LoVo (cell line): ENCODE results near the gene MPPE1.

Source experiments
- DNase-seq: peaks from one replicate; pipeline ENCODE4 v3.0.0-alpha.2; 2016; ENCODE audit warnings: low spot score

Gene MPPE1

DNA sequence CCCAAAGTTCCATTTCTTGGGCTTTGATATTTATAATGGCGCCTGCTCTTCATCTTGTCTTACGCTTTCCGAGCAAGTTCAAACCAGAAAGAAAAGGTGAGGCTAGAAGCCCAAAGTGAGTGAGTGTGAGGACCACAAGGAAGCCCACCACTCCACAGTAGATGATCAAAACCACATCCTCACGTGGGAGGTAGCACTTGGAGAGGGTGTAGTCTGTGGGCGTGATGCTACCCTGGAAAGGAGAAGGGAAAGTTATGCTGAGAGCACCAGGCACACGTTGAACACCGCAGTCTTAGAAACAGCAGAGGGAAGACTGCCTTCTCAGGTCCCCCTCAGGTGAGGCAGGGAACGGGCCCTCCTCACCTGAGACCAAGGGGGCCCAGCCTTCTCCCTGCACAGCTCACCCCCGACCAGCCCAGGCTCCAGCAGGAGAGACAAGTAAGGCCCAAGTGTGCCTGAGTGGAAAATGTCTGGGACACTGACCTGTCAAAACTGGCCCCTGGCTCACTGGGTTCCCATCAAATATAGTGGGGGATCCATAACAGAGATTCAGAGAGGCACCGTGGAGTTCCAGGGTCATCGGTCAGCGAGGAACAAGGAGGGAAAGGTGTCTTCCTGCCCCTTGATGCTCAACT, 23.6 kb downstream of the MPPE1 start:
- DNase-seq: no peak

DNA sequence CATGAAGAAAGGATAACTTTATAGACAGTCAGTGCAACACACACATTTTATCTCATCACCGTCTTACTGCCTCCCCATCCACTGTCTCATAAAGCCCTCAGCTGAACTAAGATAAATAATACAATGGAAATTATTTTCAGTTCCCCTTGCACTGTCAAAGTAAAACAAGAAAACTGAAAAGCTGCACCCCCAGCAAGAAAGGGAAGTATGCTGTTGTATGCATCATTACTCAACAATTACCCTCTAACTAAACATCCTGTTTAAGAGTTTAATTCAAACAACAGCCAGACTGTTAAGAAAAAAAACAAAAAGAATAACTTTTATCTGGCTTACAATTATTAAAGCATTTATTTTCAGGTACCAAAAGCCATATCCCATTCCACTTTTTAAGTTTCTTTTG, 25.0 kb downstream of the MPPE1 start:
- DNase-seq: no peak

DNA sequence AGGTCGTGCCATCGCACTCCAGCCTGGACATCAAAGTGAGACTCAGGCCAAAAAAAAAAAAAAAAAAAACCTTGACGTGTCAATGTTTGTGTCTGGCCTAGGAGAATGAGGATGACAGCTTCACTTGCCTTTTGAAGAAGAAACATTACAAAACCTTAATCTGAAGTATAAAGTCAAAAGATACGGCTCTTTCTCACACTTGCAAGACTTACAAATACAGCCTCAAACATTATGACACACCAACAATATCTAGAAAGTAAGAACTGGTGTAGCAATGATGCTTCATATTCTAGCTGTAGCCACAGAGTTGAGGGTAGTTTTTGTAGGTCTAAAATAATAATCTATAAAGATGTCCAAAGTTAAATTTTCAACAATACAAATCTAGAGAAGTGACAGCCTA, 25.5 kb downstream of the MPPE1 start:
- DNase-seq: no peak

DNA sequence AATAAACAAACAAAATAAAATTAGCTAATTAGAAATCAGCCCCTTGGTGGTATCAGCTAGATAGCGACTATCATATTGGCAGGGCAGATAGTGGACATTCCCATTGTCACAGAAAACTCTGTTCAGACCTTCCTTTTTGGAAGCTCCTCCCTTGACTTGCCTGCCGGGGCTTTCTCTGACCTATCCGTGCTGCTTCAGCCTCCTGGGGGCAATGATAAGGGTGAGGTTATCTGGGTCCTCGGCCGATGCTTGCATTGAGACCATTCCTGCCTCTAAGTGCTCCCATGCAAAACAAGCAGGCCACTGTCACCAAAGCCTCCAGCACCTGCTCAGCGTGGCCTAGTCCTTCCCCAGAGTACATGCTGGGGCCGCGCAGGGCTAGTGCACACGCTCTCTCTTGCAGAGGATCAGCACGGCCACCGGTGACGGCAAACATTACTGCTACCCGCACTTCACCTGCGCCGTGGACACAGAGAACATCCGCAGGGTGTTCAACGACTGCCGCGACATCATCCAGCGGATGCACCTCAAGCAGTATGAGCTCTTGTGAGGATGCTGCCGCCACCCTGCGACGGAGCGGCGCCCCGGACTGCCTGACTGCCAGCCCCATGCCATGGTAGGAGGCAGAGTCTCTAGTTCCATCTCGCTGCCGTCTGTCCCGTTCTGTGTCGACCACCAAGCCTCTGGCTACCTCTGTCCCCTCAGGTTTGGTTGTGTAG, 27.4 kb downstream of the MPPE1 start:
- DNase-seq: no peak

DNA sequence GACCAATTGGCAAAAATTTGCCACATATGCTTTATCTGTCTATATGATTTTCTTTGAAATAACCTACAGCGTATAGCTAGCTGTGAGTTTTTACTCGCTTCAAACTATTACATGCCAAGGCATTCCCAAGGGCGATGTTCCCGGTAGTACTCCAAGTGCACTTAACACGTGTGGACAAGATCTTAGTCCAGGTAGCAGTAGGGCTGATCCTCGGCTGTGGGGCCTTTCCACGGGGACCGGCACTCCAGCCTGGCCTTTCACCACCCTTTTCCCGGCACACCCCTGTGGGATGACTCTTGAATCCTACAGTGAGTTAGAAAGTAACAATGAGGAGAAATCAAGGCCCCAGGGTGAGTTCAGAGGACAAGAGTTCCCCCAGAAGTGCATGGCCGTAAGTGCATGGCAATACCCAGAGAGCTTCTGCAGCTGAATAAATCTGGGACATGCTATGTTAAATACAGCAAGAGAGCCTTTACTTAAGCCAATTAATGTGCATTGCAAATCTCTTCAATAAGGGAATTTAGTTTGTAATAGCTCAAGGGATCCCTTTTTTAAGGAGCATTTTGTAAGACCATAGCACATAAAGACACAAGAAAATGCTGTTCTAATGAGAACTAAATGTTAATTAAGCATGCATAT, 30.5 kb downstream of the MPPE1 start:
- DNase-seq: no peak

DNA sequence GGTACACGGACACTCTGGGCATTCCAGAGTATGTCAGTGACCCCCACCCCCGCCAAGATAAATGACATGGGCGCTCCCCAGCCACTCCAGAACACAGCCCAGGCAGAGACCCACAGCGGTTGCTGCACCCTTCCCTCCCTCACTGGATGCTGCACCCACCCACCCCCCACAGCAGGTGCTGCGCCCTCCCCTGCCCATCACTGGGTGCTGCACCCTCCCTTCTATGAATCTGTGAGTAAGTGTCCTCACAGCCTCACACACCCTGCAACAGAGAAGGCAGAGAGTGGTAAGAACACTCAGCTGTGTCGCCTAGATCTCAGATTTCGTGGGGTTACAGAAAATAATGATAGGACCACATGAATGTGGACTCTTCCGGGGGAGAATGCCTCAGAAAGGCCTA, 33.4 kb downstream of the MPPE1 start:
- no peak for DNase-seq

DNA sequence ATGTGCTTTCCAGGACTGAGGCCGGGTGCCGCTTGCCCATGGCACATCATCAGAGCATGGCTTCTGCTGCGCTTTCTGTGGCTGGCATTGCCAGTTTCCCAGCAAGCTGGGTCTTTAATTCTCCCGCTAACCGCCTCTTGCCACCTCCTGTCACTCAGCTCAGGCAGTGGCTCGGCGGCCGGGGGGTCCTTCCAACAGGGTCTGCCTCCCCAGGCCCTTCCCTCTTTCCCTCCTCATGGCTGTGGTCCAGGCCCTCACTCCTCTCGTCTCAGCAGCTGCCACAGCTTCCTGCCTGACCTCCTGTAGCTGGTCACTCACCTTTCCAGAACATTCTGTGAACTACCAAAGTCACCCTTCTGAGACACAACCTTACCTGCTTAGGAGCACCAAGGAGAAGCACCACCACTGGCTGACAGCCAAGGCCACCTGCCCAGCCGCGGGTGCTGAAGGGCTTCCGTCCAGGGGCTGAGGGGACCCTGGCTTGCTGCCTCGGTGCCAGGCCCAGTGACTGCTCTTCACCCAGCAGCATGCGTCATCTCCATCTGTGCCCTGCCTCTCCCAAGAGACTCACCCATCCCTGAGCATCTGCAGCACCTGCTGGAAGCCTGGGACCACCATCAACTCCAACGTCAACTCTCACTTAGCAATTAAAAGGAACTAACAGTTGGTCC, 34.3 kb downstream of the MPPE1 start:
- DNase-seq: no peak

DNA sequence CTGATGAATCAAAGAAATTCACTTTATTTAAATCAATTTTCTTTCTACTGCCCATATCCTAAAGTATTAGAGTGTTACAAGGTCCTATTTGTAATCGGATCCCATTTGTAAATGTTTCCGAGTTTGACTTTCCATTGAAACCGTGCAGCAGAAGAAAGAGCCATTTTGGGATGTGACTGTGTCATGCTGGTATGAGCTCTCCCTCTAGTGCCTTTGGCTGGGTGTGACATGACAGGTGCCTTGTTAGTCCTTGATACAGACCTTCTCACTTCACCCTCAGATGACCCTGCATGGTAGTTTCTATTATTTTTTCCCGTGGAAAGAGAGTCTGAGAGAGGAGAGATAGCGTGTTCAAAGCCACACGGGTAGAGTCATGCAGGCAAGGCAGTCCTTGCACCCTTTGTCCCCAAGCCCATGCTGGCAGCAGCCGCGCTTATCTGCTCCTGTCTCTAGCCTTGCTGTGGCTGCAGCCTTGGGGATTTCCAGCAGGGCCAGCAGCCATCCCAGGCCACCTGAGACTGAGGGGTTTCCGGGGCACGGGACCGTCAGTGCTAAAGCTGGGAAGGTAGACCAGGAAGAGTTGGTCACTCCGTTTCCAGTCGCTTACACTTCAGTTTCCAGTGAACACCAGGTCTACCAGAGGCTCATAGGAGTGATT, 35.5 kb downstream of the MPPE1 start:
- peak; percentile 52 for DNase-seq

DNA sequence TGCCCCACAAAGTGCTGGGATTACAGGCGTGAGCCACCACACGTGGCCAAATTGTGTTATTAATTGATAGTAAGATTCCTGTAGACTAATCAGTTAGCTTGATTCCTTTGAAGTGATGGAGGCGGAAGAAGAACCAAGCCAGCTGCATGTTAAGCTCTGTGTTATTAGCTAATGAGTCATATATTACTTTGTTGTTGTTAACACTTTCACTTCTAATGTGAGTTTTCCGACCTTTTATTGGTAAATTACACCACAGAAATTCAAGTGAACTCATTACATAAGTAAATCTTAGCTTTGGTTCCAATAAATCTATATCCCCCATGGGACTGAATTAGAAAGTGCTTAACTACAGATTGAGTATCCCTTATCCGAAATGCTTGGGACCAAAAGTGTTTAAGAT, 36.6 kb downstream of the MPPE1 start:
- DNase-seq: no peak

DNA sequence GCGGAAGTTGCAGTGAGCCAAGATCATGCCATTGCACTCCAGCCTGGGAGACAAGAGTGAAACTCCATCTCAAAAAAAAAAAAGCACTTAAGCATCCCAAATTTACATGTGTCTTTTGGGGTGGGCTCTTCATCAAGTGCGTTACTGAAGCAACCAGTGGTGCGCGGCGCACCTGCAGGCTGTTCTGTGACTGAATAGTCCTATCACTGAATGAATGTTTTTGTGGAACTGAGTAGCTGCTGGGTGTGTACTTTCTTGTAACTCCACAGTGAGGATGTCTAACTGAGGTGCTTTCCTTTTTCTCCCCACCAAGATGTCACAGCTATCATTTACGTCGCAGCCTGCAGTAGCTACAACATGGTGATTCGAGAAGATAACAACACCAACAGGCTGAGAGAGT, 39.9 kb downstream of the MPPE1 start:
- no peak for DNase-seq

DNA sequence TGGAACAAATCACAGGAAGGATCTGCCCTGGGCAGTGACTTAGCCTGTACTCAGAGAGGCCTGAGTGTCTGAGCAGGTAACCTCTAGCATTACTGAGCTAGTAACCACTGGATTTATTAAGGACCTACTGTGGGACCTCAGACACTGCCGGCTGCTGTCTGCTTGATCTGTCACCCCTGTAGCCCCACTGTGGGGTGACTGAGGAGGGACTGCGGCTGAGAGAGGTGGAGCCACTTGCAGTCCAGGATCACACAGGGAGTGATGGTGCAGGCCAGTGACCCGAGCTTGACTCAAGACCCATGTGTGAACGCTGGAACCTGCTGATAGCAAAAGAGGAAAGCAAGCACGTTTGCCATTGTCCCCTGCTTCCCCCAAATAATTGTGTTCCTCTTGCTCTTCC, 41.4 kb downstream of the MPPE1 start:
- no peak for DNase-seq

DNA sequence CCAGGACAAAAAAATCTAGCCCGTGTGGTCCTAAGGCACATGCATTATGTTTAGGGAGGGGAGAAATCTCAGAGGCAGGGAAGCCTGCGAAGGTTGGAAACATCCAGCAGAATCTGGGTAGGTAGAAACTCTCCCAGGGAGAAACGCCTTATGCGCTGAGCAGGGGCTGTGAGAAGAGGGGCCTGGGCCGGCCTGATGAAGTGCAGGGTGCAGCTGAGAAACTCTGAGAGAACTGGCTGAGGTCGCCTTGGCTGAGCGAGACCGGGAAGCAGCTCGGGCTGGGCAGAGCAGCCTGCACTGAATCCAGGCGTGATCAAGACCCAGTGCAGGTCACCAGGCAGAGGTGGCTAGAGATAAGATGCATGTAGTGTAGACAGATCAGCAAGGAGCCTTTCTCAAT, 41.8 kb downstream of the MPPE1 start:
- no peak for DNase-seq

DNA sequence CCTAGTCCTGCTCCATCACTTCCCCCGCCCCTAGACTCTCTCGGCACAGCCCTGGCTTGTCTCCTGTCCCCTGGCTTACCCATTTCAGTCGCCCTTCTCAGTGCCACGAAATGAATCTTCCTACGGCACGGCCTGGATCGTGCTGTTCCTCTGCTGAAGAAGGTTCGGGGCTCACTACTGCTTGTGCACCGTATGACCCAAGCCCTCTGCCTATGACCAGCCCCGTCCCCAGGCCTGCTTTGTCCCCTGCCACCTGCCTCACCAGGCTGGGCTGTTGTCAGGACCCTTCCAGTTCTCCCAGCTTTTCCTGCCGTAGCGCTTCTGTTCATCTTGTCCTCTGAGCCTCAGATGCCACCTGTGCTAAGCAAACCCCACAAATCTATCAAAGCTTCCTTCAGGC, 43.0 kb downstream of the MPPE1 start:
- DNase-seq: no peak

DNA sequence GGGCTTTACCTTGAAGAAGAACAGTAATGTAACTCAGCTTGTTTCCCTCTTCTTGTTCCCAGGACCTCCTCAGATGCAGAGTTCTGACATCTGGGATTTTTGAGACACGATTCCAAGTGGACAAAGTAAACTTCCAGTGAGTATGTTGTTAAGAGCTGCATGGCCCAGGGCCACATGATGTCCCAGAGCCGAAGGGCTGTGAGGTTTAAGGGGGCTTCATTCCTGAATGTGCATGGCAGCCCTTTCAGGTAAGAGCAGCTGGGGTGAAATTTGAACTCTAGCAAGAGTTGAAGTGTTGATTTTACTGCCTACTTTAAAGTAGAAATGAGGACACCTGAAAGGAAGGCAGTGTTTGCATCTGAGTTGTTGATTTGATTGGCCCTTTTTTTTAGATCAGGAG, 43.6 kb downstream of the MPPE1 start:
- no peak for DNase-seq

DNA sequence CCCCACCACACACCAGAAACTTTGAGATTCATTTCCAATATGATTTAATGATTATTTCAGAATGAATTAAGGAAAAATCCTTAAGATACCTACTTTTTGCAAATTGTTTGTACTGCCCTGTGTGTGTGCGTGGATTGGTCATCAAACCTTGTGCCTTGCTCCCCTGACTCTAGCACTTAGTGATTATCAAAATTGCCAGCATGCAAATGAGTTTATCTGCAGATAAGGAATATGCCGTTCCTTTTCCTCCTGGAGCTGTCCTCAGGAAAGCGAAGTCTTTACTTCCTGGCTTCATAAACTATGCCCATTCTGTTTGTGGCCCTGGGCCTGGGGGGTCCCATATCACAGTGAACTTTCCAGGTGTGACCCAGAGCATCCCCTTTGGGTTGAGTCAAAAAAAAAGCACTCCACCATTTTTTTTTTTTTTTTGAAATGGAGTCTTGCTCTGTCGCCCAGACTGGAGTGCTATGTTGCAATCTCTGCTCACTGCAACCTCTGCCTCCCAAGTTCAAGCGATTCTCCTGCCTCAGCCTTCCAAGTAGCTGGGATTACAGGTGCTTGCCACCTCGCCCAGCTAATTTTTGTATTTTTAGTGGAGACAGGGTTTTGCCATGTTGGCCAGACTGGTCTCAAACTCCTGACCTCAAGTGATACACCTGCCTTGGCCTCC, 45.5 kb downstream of the MPPE1 start:
- no peak for DNase-seq

DNA sequence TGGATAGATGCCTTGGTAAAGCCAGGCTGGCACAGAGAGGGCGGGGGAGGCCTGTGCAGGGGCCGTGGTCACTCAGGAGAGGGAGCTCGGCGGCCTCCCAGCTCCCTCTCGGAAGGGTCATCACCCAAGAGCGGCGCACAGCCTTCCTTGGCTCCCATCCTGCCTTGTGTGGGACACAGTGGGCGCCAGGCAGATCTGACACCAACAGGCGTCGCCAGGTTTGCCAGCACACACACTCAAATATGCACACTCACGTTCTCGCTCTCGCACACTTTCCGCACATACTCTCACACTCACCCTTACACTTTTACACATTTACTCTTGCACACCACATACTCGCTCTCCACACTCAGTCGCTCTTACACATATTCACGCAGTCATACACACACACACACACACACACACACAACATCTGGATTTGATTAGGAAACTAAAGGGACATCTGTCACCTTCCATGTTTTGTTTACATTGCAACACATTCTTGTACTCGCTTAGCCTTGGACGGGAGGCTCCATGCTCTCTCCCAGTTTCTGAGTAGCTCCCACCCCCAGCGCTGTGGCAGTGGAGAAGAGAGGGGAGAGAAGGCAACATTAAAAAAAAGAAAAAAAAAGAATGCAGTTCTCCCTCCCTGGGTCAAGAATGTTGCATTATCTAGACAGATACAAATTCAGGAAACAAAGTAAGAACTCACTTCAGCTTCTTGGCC, 46.4 kb downstream of the MPPE1 start:
- no peak for DNase-seq

DNA sequence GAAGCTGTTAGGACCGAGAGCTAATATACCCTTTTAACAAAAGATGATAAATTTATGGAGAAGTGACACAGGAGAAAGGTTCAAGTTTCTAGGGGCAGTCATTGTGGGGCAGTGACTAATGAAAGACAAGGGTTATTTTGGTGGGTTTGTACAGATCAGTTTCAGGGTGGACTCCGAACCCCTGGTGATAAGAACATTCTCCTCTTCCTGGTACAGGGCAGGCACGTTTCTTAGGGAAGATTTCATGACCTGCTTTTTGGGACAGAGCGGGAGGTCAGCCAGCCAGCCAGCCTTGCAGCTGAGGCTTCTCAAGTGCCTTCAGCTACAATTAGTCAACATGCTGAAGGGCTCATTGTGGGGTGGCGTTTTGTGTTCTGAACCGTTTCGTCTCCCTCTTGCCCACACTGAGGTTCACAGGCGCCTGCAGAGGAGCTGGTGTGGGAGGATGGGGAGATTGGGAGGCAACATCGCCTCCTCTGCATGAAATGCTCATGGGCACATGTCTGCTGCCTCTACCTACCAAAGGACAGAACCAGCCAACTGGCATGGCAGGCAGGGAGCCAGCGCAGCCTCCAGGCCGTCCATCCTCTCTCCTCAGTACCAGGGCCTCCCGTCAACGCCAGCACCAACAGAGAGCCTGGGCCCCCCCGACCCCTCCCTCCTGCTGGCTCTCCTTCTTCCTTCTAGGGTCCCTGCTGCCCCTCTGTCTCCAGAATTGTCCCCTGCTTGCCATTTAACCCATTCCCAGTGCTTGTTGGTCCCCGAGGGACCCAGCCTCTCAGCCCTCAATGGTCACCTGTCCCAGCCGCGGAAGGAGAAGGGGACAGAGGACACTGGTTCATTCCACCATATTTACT, 47.3 kb downstream of the MPPE1 start:
- DNase-seq: no peak

DNA sequence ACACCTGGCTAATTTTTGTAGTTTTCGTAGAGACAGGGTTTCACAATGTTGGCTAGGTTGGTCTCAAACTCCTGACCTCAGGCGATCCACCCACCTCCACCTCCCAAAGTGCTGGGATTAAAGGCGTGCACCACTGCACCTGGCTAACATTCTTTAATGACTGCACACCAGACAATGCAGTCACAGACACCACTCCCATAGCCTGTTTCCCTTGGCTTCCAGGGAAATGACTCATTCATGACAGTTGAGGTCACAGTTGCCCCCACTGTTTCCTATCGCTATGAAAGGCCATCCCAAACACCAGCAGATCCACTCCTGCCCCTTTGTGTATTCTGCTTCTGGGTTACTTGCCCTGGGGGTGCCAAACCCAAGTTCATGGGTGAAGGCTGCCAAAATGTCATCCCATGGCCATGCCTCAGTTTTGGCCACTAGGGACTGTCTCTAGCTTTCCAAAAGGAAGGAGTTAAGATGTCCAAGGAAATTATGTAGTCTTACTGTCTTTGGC, 48.2 kb downstream of the MPPE1 start:
- DNase-seq: peak; percentile 90

DNA sequence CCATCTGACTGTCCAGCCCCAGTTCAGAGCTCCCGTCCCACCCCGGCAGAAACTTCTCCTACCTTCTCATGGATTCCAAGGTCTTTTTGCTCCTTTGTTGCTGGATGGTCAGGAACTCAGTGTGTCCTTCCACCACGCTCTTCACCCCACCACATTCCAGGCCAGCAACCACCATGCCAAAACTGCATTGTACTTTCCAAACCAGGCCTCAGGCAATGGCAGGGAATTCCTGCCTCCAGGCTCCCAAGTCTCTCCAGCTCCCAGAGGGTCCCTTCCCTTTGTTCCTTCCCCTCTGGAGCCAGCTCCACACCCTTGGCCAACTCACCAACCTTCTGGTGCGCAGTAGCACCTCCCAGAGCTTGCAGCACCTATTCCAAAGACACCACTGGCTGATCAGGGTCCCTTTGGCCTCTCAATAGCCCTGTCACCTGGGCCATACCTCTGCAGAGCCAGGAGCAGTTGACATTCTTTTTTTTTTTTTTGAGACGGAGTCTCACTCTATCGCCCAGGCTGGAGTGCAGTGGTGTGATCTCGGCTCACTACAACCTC, 48.8 kb downstream of the MPPE1 start:
- no peak for DNase-seq
